Activated naive CD8-positive, alpha-beta T cell treated with anti-CD3 and anti-CD28 coated beads, Interleukin-2, amount 10 ng/mL, durations not matched to agents 7 days and 5 days (primary cell): Measurements from ENCODE around the gene VEGFD. TPM values are rescaled to one million over a fixed set of nuclear protein-coding genes. Genes with fewer than 3 reads are reported as not detected.

ENCODE experiments used
- ATAC-seq: fragments of 150-1000 bp; cut with Tn5 transposase; one replicate; pipeline ENCODE4 v1.10.0; 2021; ENCODE audit warnings: low read depth, moderate library complexity
- POLR2A ChIA-PET: fragments of 350-600 bp; sonication (Branson Sonifier 250); formaldehyde crosslinking; loops from one replicate; lab custom pipeline; 2021; ENCODE audit warnings: antibody characterized with exemption; lab: Charles Lee
- DNase-seq: peaks from one replicate; pipeline ENCODE4 v3.0.0; 2021
- H3K27ac Mint-ChIP-seq: one replicate; pipeline ENCODE4 v1.8.0; 2022; ENCODE audit warnings: mild to moderate bottlenecking, mixed read lengths
- H3K27me3 Mint-ChIP-seq: one replicate; pipeline ENCODE4 v1.8.0; 2022; ENCODE audit warnings: mild to moderate bottlenecking, moderate library complexity, mixed read lengths
- H3K36me3 Mint-ChIP-seq: one replicate; pipeline ENCODE4 v1.8.0; 2021; ENCODE audit warnings: mild to moderate bottlenecking, mixed read lengths
- H3K4me1 Mint-ChIP-seq: one replicate; pipeline ENCODE4 v1.8.0; 2021; ENCODE audit warnings: mixed read lengths
- H3K4me3 Mint-ChIP-seq: one replicate; pipeline ENCODE4 v1.8.0; 2022; ENCODE audit warnings: mild to moderate bottlenecking, moderate library complexity, mixed read lengths
- H3K9me3 Mint-ChIP-seq: one replicate; pipeline ENCODE4 v1.8.0; 2021; ENCODE audit warnings: mixed read lengths
- total RNA-seq, 2 experiments: library from RNA; stranded (reverse); gene quantifications; one replicate each; pipeline ENCODE4 v1.2.3, GENCODE V29; 2021

VEGFD gene
- total RNA-seq, 2 experiments from 2014 or later: not detected

- H3K4me3 Mint-ChIP-seq: no peak overlapping the region
- ATAC-seq (no peak), DNase-seq (no peak)
- no peaks in the 10 kb centered on the region for H3K36me3 Mint-ChIP-seq
- peaks cover 4% of the 10 kb centered on the region for H3K27me3 Mint-ChIP-seq
- H3K9me3 Mint-ChIP-seq: no peaks in the 10 kb centered on the region
- H3K27ac Mint-ChIP-seq: no peak overlapping the region
- POLR2A ChIA-PET: no interaction called here
- peaks cover 1% of the 10 kb centered on the region for H3K4me1 Mint-ChIP-seq
These were observed 15.8 kb upstream of the VEGFD start for GRCh38 chrX:15399962-15400391.

GRCh38 chrX:15398874-15399273 is 14.7 kb upstream of the VEGFD start:
- no peaks in the 10 kb centered on the region for H3K9me3 Mint-ChIP-seq

GRCh38 chrX:15395789-15396188 is 11.6 kb upstream of the VEGFD start:
- H3K36me3 Mint-ChIP-seq: no peaks in the 10 kb centered on the region
- no peak overlapping the region for H3K27ac Mint-ChIP-seq
- DNase-seq: no peak
- H3K27me3 Mint-ChIP-seq: peaks cover 4% of the 10 kb centered on the region
- ATAC-seq: no peak
- POLR2A ChIA-PET: no interaction called here
- no peaks in the 10 kb centered on the region for H3K4me1 Mint-ChIP-seq
- no peak overlapping the region for H3K4me3 Mint-ChIP-seq
- no peaks in the 10 kb centered on the region for H3K9me3 Mint-ChIP-seq

More at GRCh38 chrX:15398874-15399273, 14.7 kb upstream of the VEGFD start:
- H3K27me3 Mint-ChIP-seq: peaks cover 4% of the 10 kb centered on the region
- H3K27ac Mint-ChIP-seq: no peak overlapping the region
- H3K36me3 Mint-ChIP-seq: no peaks in the 10 kb centered on the region
- DNase-seq (no peak), ATAC-seq (no peak)
- POLR2A ChIA-PET: no interaction called here
- no peak overlapping the region for H3K4me3 Mint-ChIP-seq
- H3K4me1 Mint-ChIP-seq: no peaks in the 10 kb centered on the region

GRCh38 chrX:15391850-15392249 is 7.6 kb upstream of the VEGFD start:
- POLR2A ChIA-PET: no interaction called here
- ATAC-seq (no peak), DNase-seq (no peak)
- no peak overlapping the region for H3K27ac Mint-ChIP-seq
- no peaks in the 10 kb centered on the region for H3K4me1 Mint-ChIP-seq
- no peaks in the 10 kb centered on the region for H3K27me3 Mint-ChIP-seq
- no peaks in the 10 kb centered on the region for H3K9me3 Mint-ChIP-seq
- no peaks in the 10 kb centered on the region for H3K36me3 Mint-ChIP-seq
- no peak overlapping the region for H3K4me3 Mint-ChIP-seq

GRCh38 chrX:15382813-15383212 is 1.4 kb downstream of the VEGFD start:
- H3K27ac Mint-ChIP-seq: no peak overlapping the region
- DNase-seq (no peak), ATAC-seq (no peak)
- H3K4me3 Mint-ChIP-seq: no peak overlapping the region
- POLR2A ChIA-PET: no interaction called here
- H3K36me3 Mint-ChIP-seq: no peaks in the 10 kb centered on the region
- H3K4me1 Mint-ChIP-seq: no peaks in the 10 kb centered on the region
- no peaks in the 10 kb centered on the region for H3K9me3 Mint-ChIP-seq
- H3K27me3 Mint-ChIP-seq: peaks cover 12% of the 10 kb centered on the region

GRCh38 chrX:15376956-15377355 is 7.3 kb downstream of the VEGFD start:
- H3K4me3 Mint-ChIP-seq: no peak overlapping the region
- ATAC-seq (no peak), DNase-seq (no peak)
- no peaks in the 10 kb centered on the region for H3K9me3 Mint-ChIP-seq
- no peaks in the 10 kb centered on the region for H3K36me3 Mint-ChIP-seq
- no peaks in the 10 kb centered on the region for H3K27me3 Mint-ChIP-seq
- H3K27ac Mint-ChIP-seq: no peak overlapping the region
- POLR2A ChIA-PET: no interaction called here
- no peaks in the 10 kb centered on the region for H3K4me1 Mint-ChIP-seq

- ATAC-seq: no peak
- POLR2A ChIA-PET: no interaction called here
- H3K27me3 Mint-ChIP-seq: peaks cover 10% of the 10 kb centered on the region
- no peak overlapping the region for H3K27ac Mint-ChIP-seq
- DNase-seq: no peak
- H3K4me3 Mint-ChIP-seq: no peak overlapping the region
- H3K36me3 Mint-ChIP-seq: no peaks in the 10 kb centered on the region
- no peaks in the 10 kb centered on the region for H3K4me1 Mint-ChIP-seq
- H3K9me3 Mint-ChIP-seq: no peaks in the 10 kb centered on the region
These were observed 10.2 kb downstream of the VEGFD start for GRCh38 chrX:15373976-15374375.

- no peak overlapping the region for H3K4me3 Mint-ChIP-seq
- no peak overlapping the region for H3K27ac Mint-ChIP-seq
- DNase-seq (no peak), ATAC-seq (no peak)
- POLR2A ChIA-PET: no interaction called here
- H3K27me3 Mint-ChIP-seq: peaks cover 22% of the 10 kb centered on the region
- H3K4me1 Mint-ChIP-seq: no peaks in the 10 kb centered on the region
- no peaks in the 10 kb centered on the region for H3K36me3 Mint-ChIP-seq
- H3K9me3 Mint-ChIP-seq: no peaks in the 10 kb centered on the region
These were observed 17.5 kb downstream of the VEGFD start for GRCh38 chrX:15366506-15367352.

- H3K27me3 Mint-ChIP-seq: peaks cover 3% of the 10 kb centered on the region
- no peak overlapping the region for H3K27ac Mint-ChIP-seq
- POLR2A ChIA-PET: no interaction called here
- H3K9me3 Mint-ChIP-seq: no peaks in the 10 kb centered on the region
- no peak overlapping the region for H3K4me3 Mint-ChIP-seq
- ATAC-seq (no peak), DNase-seq (no peak)
- no peaks in the 10 kb centered on the region for H3K4me1 Mint-ChIP-seq
- no peaks in the 10 kb centered on the region for H3K36me3 Mint-ChIP-seq
These were observed 24.5 kb downstream of the VEGFD start for GRCh38 chrX:15359701-15360100.

GRCh38 chrX:15358533-15358932 is 25.7 kb downstream of the VEGFD start:
- POLR2A ChIA-PET: no interaction called here
- no peak overlapping the region for H3K4me3 Mint-ChIP-seq
- no peak for DNase-seq
- no peaks in the 10 kb centered on the region for H3K9me3 Mint-ChIP-seq
- no peaks in the 10 kb centered on the region for H3K36me3 Mint-ChIP-seq
- ATAC-seq: no peak
- no peak overlapping the region for H3K27ac Mint-ChIP-seq
- H3K4me1 Mint-ChIP-seq: no peaks in the 10 kb centered on the region
- peaks cover 3% of the 10 kb centered on the region for H3K27me3 Mint-ChIP-seq

GRCh38 chrX:15356444-15356843 is 27.8 kb downstream of the VEGFD start:
- Mint-ChIP-seq H3K4me3 (no peak overlapping the region), H3K27me3 (peaks cover 2% of the 10 kb centered on the region), H3K4me1 (no peaks in the 10 kb centered on the region), H3K27ac (no peak overlapping the region), H3K9me3 (no peaks in the 10 kb centered on the region), H3K36me3 (no peaks in the 10 kb centered on the region)
- POLR2A ChIA-PET: no interaction called here
- no peak for ATAC-seq
- no peak for DNase-seq

- POLR2A ChIA-PET: no interaction called here
- ATAC-seq: no peak
- Mint-ChIP-seq H3K27ac (no peak overlapping the region), H3K9me3 (no peaks in the 10 kb centered on the region), H3K4me1 (peaks cover 4% of the 10 kb centered on the region), H3K27me3 (peaks cover 6% of the 10 kb centered on the region), H3K36me3 (no peaks in the 10 kb centered on the region), H3K4me3 (no peak overlapping the region)
- no peak for DNase-seq
These were observed 33.8 kb downstream of the VEGFD start for GRCh38 chrX:15350329-15350996.

GRCh38 chrX:15349046-15349445 is 35.2 kb downstream of the VEGFD start:
- no peak for DNase-seq
- H3K4me1 Mint-ChIP-seq: peaks cover 4% of the 10 kb centered on the region
- POLR2A ChIA-PET: no interaction called here
- no peaks in the 10 kb centered on the region for H3K36me3 Mint-ChIP-seq
- H3K27ac Mint-ChIP-seq: no peak overlapping the region
- no peak overlapping the region for H3K4me3 Mint-ChIP-seq
- peak; percentile 18 for ATAC-seq
- H3K27me3 Mint-ChIP-seq: peaks cover 6% of the 10 kb centered on the region
- no peaks in the 10 kb centered on the region for H3K9me3 Mint-ChIP-seq

GRCh38 chrX:15345976-15346375 is 38.2 kb downstream of the VEGFD start:
- Mint-ChIP-seq H3K4me1 (peaks cover 4% of the 10 kb centered on the region), H3K9me3 (no peaks in the 10 kb centered on the region), H3K27me3 (peaks cover 8% of the 10 kb centered on the region), H3K4me3 (no peak overlapping the region), H3K27ac (no peak overlapping the region), H3K36me3 (no peaks in the 10 kb centered on the region)
- DNase-seq: no peak
- no peak for ATAC-seq
- POLR2A ChIA-PET: no interaction called here
